Upper lobe of right lung (tissue), 1 donor: ENCODE results near the gene PTTG1IP. TPM values are rescaled to one million over a fixed set of nuclear protein-coding genes. Genes with fewer than 3 reads are reported as not detected.
A peak's percentile ranks its signal among the peaks of the same experiment; 100 is the strongest.

ENCODE experiments used
- ATAC-seq: fragments of 200-7000 bp; cut with Tn5 transposase; one replicate; pipeline ENCODE4 v1.9.1; 2020; ENCODE audit warnings: mild to moderate bottlenecking, moderate library complexity
- DNase-seq: peaks from one replicate; pipeline ENCODE4 v3.0.0-alpha.2; 2020
- H3K27ac ChIP-seq: fragments of 200-600 bp; one replicate; pipeline ENCODE4 v1.8.0; 2022
- H3K27me3 ChIP-seq: fragments of 200-600 bp; one replicate; pipeline ENCODE4 v1.8.0; 2022; ENCODE audit warnings: mild to moderate bottlenecking
- H3K36me3 ChIP-seq: fragments of 200-600 bp; one replicate; pipeline ENCODE4 v1.8.0; 2022
- H3K4me1 ChIP-seq: fragments of 200-600 bp; one replicate; pipeline ENCODE4 v1.8.0; 2022
- H3K4me3 ChIP-seq: fragments of 200-600 bp; one replicate; pipeline ENCODE4 v1.8.0; 2022; ENCODE audit warnings: mild to moderate bottlenecking
- H3K9me3 ChIP-seq: fragments of 200-600 bp; one replicate; pipeline ENCODE4 v1.8.0; 2022
- intact Hi-C: fragments of 100-400 bp; cut with DNase I; formaldehyde crosslinking; loops from one replicate; pipeline ENCODE4 v1.11.0; 2022
- total RNA-seq: library from RNA; stranded (reverse); fragmentation: NEBNext Ultra II Directional; extraction: Animal tissue kit (Norgen Biotek cat#: 25700); gene quantifications from one replicate; pipeline ENCODE4 v1.2.1, GENCODE V29; 2021
- TF ChIP-seq, protein P1 (sequence below): fragments of 200-600 bp; IDR thresholded peaks from one replicate; pipeline ENCODE4 v1.8.0; 2022; ENCODE audit warnings: antibody characterized with exemption
- donor health status: DM: no; HTN: yes; CAD: no; lungs with severe emphysema.

Gene PTTG1IP
- total RNA-seq, 1 donor from 2014 or later = 244 TPM

DNA sequence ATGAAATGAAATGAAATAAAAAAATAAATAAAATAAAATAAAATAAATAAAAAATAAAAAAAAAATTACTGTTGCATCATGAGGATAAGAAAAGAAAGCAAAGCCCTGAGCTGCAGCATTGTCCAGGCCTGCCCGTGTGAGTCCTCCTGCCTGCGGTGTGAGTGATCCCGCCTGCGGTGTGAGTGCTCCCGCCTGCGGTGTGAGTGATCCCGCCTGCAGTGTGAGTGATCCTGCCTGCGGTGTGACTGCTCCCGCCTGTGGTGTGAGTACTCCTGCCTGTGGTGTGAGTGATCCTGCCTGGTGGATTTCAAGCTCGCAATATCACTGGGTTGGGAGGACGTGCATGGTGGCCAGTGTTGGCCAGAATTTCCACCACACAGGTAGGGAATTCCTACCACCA, 22.4 kb upstream of the PTTG1IP start:
- Histone ChIP-seq H3K4me1 (peaks cover 7% of the 10 kb centered on the region), H3K27me3 (no peaks in the 10 kb centered on the region), H3K4me3 (no peak overlapping the region), H3K27ac (no peak overlapping the region), H3K36me3 (peaks cover 3% of the 10 kb centered on the region), H3K9me3 (no peaks in the 10 kb centered on the region)
- ATAC-seq = no peak
- DNase-seq = no peak
- TF ChIP-seq, protein P1, sequence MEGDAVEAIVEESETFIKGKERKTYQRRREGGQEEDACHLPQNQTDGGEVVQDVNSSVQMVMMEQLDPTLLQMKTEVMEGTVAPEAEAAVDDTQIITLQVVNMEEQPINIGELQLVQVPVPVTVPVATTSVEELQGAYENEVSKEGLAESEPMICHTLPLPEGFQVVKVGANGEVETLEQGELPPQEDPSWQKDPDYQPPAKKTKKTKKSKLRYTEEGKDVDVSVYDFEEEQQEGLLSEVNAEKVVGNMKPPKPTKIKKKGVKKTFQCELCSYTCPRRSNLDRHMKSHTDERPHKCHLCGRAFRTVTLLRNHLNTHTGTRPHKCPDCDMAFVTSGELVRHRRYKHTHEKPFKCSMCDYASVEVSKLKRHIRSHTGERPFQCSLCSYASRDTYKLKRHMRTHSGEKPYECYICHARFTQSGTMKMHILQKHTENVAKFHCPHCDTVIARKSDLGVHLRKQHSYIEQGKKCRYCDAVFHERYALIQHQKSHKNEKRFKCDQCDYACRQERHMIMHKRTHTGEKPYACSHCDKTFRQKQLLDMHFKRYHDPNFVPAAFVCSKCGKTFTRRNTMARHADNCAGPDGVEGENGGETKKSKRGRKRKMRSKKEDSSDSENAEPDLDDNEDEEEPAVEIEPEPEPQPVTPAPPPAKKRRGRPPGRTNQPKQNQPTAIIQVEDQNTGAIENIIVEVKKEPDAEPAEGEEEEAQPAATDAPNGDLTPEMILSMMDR = no peak
- intact Hi-C loops = no loop called here

DNA sequence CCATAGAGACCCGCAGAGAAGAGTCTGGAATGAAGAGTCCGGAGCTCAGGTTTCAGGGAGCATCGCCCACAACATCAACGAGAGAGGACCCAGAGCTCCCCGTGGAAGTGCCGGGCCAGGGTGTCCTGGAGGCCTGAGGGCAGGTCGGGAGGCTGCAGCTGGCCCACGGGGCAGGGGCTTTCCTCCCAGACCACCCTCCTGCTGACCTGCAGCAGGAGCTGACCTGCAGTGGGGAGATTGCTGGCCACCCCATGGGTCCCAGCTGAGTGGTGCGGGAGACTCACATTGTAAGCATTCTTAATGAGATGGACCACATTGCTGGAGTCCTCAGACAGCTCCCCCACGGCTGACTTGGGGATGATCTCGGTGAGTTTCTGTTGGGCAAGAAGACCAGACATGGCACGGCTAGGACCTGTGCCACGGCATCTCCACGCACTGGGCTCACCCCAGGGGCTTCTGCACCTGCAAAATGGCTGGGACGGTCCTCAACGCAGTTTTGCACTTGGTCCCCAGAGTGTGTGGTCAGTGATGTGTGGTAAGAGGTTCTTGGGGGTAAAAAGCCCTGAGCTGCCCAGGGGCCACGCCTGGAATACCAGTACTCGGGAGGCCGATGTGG, 21.3 kb upstream of the PTTG1IP start:
- DNase-seq = no peak
- H3K9me3 ChIP-seq = no peaks in the 10 kb centered on the region
- intact Hi-C loops = no loop called here
- no peaks in the 10 kb centered on the region for H3K27me3 ChIP-seq
- no peak for ATAC-seq
- H3K4me1 ChIP-seq = peaks cover 7% of the 10 kb centered on the region
- TF ChIP-seq, protein P1 = no peak
- H3K36me3 ChIP-seq = peaks cover 5% of the 10 kb centered on the region
- H3K27ac ChIP-seq = no peak overlapping the region
- H3K4me3 ChIP-seq = no peak overlapping the region

DNA sequence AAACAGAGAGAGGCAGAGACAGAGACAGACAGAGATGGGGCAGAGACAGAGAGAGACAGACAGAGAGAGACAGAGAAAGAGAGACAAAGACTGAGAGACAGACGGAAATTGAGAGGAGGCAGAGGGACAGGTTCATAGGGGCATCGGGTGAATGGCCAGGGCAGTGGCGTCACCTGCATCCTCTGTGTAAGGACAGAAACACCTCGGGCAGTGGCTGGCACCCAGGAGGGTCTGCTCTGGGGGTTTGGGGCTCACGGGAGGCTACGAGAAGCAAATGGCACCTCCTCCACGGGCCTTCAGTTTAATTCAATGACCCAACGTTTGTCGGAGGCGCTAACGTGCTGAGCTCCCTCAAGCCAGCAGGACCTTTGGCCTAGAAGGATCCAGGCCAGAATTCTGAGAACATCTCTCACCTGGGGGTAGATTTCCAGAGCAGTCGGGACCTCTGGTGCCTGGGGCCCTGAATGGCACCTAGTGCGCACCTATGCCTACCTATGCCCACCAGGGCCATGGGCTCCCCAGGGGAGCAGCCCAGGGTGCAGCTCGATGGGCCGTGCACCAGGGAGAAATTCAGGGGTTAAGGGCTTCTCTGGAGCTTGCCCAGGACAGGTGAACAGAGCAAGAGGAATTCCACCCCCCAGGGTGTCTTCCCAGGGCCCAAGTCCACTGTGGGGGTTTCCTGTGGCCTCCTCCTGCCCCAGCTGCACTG, 20.6 kb upstream of the PTTG1IP start:
- peaks cover 5% of the 10 kb centered on the region for H3K36me3 ChIP-seq
- H3K4me3 ChIP-seq = no peak overlapping the region
- intact Hi-C loops = no loop called here
- H3K9me3 ChIP-seq = no peaks in the 10 kb centered on the region
- DNase-seq = no peak
- no peaks in the 10 kb centered on the region for H3K27me3 ChIP-seq
- TF ChIP-seq, protein P1 = no peak
- no peak overlapping the region for H3K27ac ChIP-seq
- H3K4me1 ChIP-seq = peaks cover 7% of the 10 kb centered on the region
- ATAC-seq = no peak

DNA sequence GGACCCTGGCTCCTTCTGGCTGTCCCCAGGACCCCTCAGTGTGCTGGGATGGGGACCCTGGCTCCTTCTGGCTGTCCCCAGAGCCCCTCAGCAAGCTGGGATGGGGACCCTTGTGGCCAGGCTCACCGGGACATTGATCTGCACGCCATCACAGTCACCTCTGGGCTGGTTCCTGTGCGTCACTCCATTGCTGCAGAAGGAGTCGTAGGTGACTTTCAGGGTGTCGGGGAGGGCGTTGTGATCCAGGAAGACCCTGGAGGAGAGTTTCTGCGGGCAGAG, 19.7 kb upstream of the PTTG1IP start:
- TF ChIP-seq, protein P1 = no peak
- no peaks in the 10 kb centered on the region for H3K9me3 ChIP-seq
- peaks cover 7% of the 10 kb centered on the region for H3K4me1 ChIP-seq
- peaks cover 5% of the 10 kb centered on the region for H3K36me3 ChIP-seq
- H3K4me3 ChIP-seq = no peak overlapping the region
- intact Hi-C loops = no loop called here
- DNase-seq (no peak), ATAC-seq (no peak)
- H3K27ac ChIP-seq = no peak overlapping the region
- no peaks in the 10 kb centered on the region for H3K27me3 ChIP-seq

DNA sequence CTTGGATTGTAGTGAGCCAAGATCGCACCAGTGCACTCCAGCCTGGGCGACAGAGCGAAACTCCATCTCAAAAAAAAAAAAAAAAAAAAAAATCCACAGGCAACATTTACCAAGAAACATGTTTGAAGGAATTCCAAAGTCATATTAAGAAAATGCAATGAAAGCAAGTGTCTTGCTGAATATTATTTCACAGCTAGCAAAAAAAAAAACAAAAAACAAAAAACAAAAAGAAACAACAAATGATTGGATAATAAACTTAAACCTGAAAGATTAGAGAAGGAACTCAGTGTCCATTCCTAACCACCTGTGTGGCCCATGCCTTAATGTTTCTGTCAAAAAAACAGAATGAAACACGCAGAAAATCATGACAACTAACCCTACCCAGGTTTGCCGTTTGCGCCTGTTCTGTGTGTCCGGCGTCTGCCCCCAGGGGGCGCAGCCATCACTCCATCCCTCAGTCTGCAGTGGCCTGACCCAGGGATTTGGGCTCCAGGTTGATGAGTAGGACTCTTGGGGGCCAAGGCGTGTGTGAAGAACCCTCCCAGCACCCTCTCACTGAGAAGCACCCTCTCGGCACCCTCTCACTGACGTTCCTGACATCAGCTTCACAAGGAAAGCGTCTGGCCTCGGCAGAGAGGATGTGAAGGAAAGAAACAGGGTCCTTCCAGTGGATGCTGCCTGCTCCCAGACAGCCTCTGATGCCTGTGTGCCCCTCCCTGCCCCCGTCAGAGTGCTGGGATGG, 19.2 kb upstream of the PTTG1IP start:
- ATAC-seq = peak; percentile 75
- TF ChIP-seq, protein P1 = peak; percentile 91
- H3K36me3 ChIP-seq = peaks cover 5% of the 10 kb centered on the region
- H3K27ac ChIP-seq = no peak overlapping the region
- peaks cover 7% of the 10 kb centered on the region for H3K4me1 ChIP-seq
- no peaks in the 10 kb centered on the region for H3K27me3 ChIP-seq
- H3K4me3 ChIP-seq = no peak overlapping the region
- peak; percentile 86 for DNase-seq
- intact Hi-C loops = no loop called here
- H3K9me3 ChIP-seq = no peaks in the 10 kb centered on the region
